Neural cell (in vitro differentiated cells): ENCODE results near the gene NEK4. TPM values are rescaled to one million over a fixed set of nuclear protein-coding genes. Genes with fewer than 3 reads are reported as not detected.

Experiments
- H2AFZ ChIP-seq: fragments of 200-600, 300-800 bp; sonication (generic), shearing (Covaris generic); 2 replicates; pipeline ENCODE4 v1.6.0; 2014; ENCODE audit warnings: low read depth, mild to moderate bottlenecking, antibody characterized with exemption, low read length, moderate library complexity
- H3F3A ChIP-seq: fragments of 200-600 bp; shearing (Covaris generic); 2 replicates; pipeline ENCODE4 v1.6.1; 2016; ENCODE audit warnings: mild to moderate bottlenecking, moderate library complexity, mixed read lengths, antibody characterized with exemption, low read length; ENCODE audit not compliant: insufficient read depth, poor library complexity, severe bottlenecking
- H3K27ac ChIP-seq: fragments of 200-600, 300-800 bp; sonication (generic), shearing (Covaris generic); 2 replicates; pipeline ENCODE4 v1.5.1; 2014; ENCODE audit warnings: mild to moderate bottlenecking, low read length, moderate library complexity
- H3K27me3 ChIP-seq: fragments of 300-800, 200-600 bp; sonication (generic), shearing (Covaris generic); 2 replicates; pipeline ENCODE4 v1.6.0; 2014; ENCODE audit warnings: mild to moderate bottlenecking, low read depth, low read length, moderate library complexity; ENCODE audit not compliant: insufficient read depth
- H3K36me3 ChIP-seq: fragments of 300-800, 200-600 bp; sonication (generic), shearing (Covaris generic); 2 replicates; pipeline ENCODE4 v1.5.1; 2014; ENCODE audit warnings: mild to moderate bottlenecking, antibody characterized with exemption, low read length, moderate library complexity; ENCODE audit not compliant: insufficient read depth
- H3K4me2 ChIP-seq: fragments of 300-800, 200-600 bp; sonication (generic), shearing (Covaris generic); 2 replicates; pipeline ENCODE4 v1.6.0; 2014; ENCODE audit warnings: mild to moderate bottlenecking, low read length
- H3K4me3 ChIP-seq: fragments of 300-800, 200-600 bp; sonication (generic), shearing (Covaris generic); 2 replicates; pipeline ENCODE4 v1.5.1; 2014; ENCODE audit warnings: mild to moderate bottlenecking, low read length, moderate library complexity
- H3K79me2 ChIP-seq: fragments of 200-600 bp; shearing (Covaris generic); replicated peaks from 2 replicates; pipeline ENCODE4 v1.6.0; 2014; ENCODE audit warnings: mild to moderate bottlenecking, low read length, moderate library complexity; ENCODE audit not compliant: insufficient read depth
- H3K9ac ChIP-seq: fragments of 300-800, 200-600 bp; sonication (generic), shearing (Covaris generic); 2 replicates; pipeline ENCODE4 v1.6.1; 2016; ENCODE audit warnings: mild to moderate bottlenecking, low read length, mixed read lengths
- H3K9me2 ChIP-seq: fragments of 200-600 bp; shearing (Covaris generic); 2 replicates; pipeline ENCODE4 v1.6.1; 2016; ENCODE audit warnings: mild to moderate bottlenecking, low read length, mixed read lengths; ENCODE audit not compliant: insufficient read depth
- H3K9me3 ChIP-seq: fragments of 200-600, 300-800 bp; sonication (generic), shearing (Covaris generic); 2 replicates; pipeline ENCODE4 v1.6.1; 2016; ENCODE audit warnings: mild to moderate bottlenecking, mixed run types, low read length, moderate library complexity, mixed read lengths
- H4K20me1 ChIP-seq: fragments of 200-600 bp; shearing (Covaris generic); 2 replicates; pipeline ENCODE4 v1.6.1; 2016; ENCODE audit warnings: mild to moderate bottlenecking, mixed run types; ENCODE audit not compliant: insufficient read depth
- CTCF ChIP-seq: fragments of 450-650 bp; IDR thresholded peaks from 2 replicates; pipeline ENCODE4 v1.5.1; 2014; ENCODE audit warnings: antibody characterized with exemption, mild to moderate bottlenecking, moderate library complexity; ENCODE audit not compliant: poor library complexity, severe bottlenecking
- EP300 ChIP-seq: fragments of 450-650 bp; conservative IDR thresholded peaks from 2 replicates; pipeline ENCODE4 v1.6.1; 2014; ENCODE audit warnings: antibody characterized with exemption, mild to moderate bottlenecking, moderate library complexity; ENCODE audit not compliant: poor library complexity, severe bottlenecking
- EZH2 ChIP-seq: fragments of 200-600, 300-800 bp; shearing (Covaris generic), sonication (generic); IDR thresholded peaks from 2 replicates; pipeline ENCODE4 v1.6.1; 2014; ENCODE audit warnings: antibody characterized with exemption, low read length, borderline replicate concordance, mild to moderate bottlenecking; ENCODE audit not compliant: insufficient read depth, poor library complexity, severe bottlenecking
- MXI1 ChIP-seq: fragments of 450-650 bp; conservative IDR thresholded peaks from 2 replicates; pipeline ENCODE4 v1.6.1; 2014; ENCODE audit warnings: antibody characterized with exemption, mild to moderate bottlenecking; ENCODE audit not compliant: poor library complexity, severe bottlenecking
- POLR2AphosphoS5 ChIP-seq: IDR thresholded peaks from 2 replicates; pipeline ENCODE4 v1.6.1; 2012
- RAD21 ChIP-seq: fragments of 450-650 bp; conservative IDR thresholded peaks from 2 replicates; pipeline ENCODE4 v1.6.1; 2014; ENCODE audit warnings: antibody characterized with exemption, mild to moderate bottlenecking, moderate library complexity
- REST ChIP-seq: IDR thresholded peaks from 2 replicates; pipeline ENCODE4 v1.6.1; 2012; ENCODE audit warnings: borderline replicate concordance
- SMC3 ChIP-seq: fragments of 450-650 bp; conservative IDR thresholded peaks from 2 replicates; pipeline ENCODE4 v1.6.1; 2014; ENCODE audit warnings: antibody characterized with exemption, mild to moderate bottlenecking, moderate library complexity; ENCODE audit not compliant: poor library complexity
- TAF1 ChIP-seq: IDR thresholded peaks from 2 replicates; pipeline ENCODE4 v1.6.1; 2012; ENCODE audit warnings: low read depth
- polyA plus RNA-seq: library from polyadenylated mRNA; depleted of rRNA; stranded (reverse); fragments of >200 nt; gene quantifications from 2 replicates; pipeline ENCODE4 v1.2.3, GENCODE V29; 2014

Gene NEK4
- polyA plus RNA-seq, 1 donor from 2014 or later = 45.6 TPM

GRCh38 chr3:52774901-52775864 lies 4.4 kb upstream of the NEK4 start:
- Histone ChIP-seq H3K79me2 (peaks cover 4% of the 10 kb centered on the region), H3K27ac (no peak overlapping the region), H3K27me3 (no peaks in the 10 kb centered on the region), H4K20me1 (no peaks in the 10 kb centered on the region), H3K9me2 (no peaks in the 10 kb centered on the region), H3K9ac (no peak overlapping the region), H3K9me3 (no peaks in the 10 kb centered on the region), H3K36me3 (no peaks in the 10 kb centered on the region), H2AFZ (no peak overlapping the region), H3F3A (no peaks in the 10 kb centered on the region), H3K4me3 (no peak overlapping the region), H3K4me2 (no peak overlapping the region)
- no peak for TF ChIP-seq POLR2AphosphoS5
- TF ChIP-seq MXI1 = no peak
- TF ChIP-seq CTCF = no peak
- TF ChIP-seq SMC3 = no peak
- TF ChIP-seq EP300 = no peak
- TF ChIP-seq EZH2 = no peak
- no peak for TF ChIP-seq TAF1
- no peak for TF ChIP-seq REST
- no peak for TF ChIP-seq RAD21

DNA sequence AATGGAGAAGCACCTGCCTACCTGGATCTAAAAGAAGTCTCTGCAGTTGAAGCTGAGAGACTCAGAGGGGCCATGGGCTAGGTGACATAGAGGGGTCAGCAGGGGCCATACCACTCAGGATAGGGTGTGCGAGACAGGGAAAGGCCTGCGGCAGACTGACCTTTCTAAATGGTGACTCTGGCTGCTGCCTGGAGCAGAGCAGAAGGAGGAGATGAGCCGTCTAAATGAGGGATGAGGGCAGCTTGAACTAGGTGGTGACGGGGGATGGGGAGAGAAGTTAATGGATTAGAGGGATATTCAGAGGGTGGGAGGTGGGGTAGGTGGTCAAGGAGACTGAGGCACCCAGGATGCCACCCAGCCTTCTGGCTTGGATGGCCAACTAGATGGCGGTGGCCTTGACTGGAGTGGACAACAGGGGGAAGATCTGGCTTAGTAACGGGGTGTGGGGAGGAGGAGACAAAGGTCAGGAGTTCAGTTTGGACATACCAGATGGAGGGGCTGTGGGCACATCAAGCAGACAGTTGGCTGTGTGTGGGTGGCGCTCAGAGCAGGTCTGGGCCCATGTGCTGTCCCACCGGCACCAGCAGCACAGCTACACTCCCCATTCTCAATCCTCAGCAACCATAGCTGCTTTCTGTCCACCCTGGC lies 3.5 kb upstream of the NEK4 start:
- peaks cover 14% of the 10 kb centered on the region for H3K79me2 ChIP-seq
- H3K9ac ChIP-seq = no peak overlapping the region
- no peaks in the 10 kb centered on the region for H3F3A ChIP-seq
- TF ChIP-seq MXI1 (no peak), EZH2 (no peak), EP300 (no peak), POLR2AphosphoS5 (no peak)
- no peak overlapping the region for H3K4me3 ChIP-seq
- no peak overlapping the region for H3K4me2 ChIP-seq
- no peak overlapping the region for H2AFZ ChIP-seq
- H3K36me3 ChIP-seq = no peaks in the 10 kb centered on the region
- no peaks in the 10 kb centered on the region for H3K9me3 ChIP-seq
- no peak overlapping the region for H3K27ac ChIP-seq
- H4K20me1 ChIP-seq = no peaks in the 10 kb centered on the region
- H3K27me3 ChIP-seq = no peaks in the 10 kb centered on the region
- no peaks in the 10 kb centered on the region for H3K9me2 ChIP-seq
